H7 (cell line): Measurements from ENCODE around the gene GRID2. TPM values are rescaled to one million over a fixed set of nuclear protein-coding genes. Genes with fewer than 3 reads are reported as not detected.
"Not testable (repeated sequence)": the region's sequence is repeated elsewhere in the genome, so short reads cannot be mapped to it uniquely, and the experiment has no call there.

ENCODE experiments used
- DNase-seq: peaks from one replicate; pipeline ENCODE4 v3.0.0; 2012
- H3K27me3 ChIP-seq: 2 replicates; pipeline ENCODE4 v1.6.0; 2011; ENCODE audit warnings: mild to moderate bottlenecking, low read length; ENCODE audit not compliant: control insufficient read depth, insufficient read depth
- H3K36me3 ChIP-seq: replicated peaks from 2 replicates; pipeline ENCODE4 v1.5.1; 2011; ENCODE audit warnings: low read length; ENCODE audit not compliant: control insufficient read depth, insufficient read depth
- H3K4me3 ChIP-seq: 2 replicates; pipeline ENCODE4 v1.5.1; 2011; ENCODE audit warnings: low read depth, mild to moderate bottlenecking, control low read depth, low read length, moderate library complexity; ENCODE audit not compliant: insufficient read depth
- total RNA-seq: library from RNA; depleted of rRNA; stranded (reverse); fragments of >200 nt; shearing (Covaris generic); gene quantifications from 2 replicates; pipeline ENCODE4 v1.2.3, GENCODE V29; 2014

Gene GRID2
- total RNA-seq, 1 experiment from 2014 or later = 19.1 TPM

- no peak overlapping the region for H3K4me3 ChIP-seq
- no peak for DNase-seq
- no peaks in the 10 kb centered on the region for H3K36me3 ChIP-seq
- no peaks in the 10 kb centered on the region for H3K27me3 ChIP-seq
Measured at GRCh38 chr4:93216646-93217045, 912.9 kb downstream of the GRID2 start.

GRCh38 chr4:93217431-93217830 lies 913.7 kb downstream of the GRID2 start:
- Histone ChIP-seq H3K4me3 (no peak overlapping the region), H3K27me3 (no peaks in the 10 kb centered on the region), H3K36me3 (no peaks in the 10 kb centered on the region)
- no peak for DNase-seq

GRCh38 chr4:93221771-93222170 lies 918.0 kb downstream of the GRID2 start:
- H3K27me3 ChIP-seq = no peaks in the 10 kb centered on the region
- H3K36me3 ChIP-seq = peaks cover 2% of the 10 kb centered on the region
- H3K4me3 ChIP-seq = no peak overlapping the region
- no peak for DNase-seq

DNA sequence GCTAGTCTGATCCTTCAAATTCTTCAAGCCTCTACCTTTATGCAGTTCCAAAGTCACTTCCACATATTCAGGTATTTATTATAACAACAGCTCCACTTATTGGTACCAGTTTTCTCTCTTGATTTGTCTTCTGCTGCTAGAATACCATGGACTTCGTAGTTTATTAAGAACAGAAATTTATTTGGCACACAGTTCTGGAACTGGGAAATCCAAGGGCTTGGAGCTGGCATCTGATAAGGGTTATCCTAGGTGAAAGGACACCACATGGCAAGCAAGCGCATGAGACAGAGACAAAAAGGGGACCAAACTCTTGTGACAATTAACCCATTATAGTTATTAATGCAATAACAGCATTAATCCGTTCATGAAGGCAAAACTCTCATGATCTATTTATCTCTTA lies 924.3 kb downstream of the GRID2 start:
- Histone ChIP-seq H3K36me3 (peaks cover 2% of the 10 kb centered on the region), H3K4me3 (no peak overlapping the region), H3K27me3 (no peaks in the 10 kb centered on the region)
- no peak for DNase-seq

DNA sequence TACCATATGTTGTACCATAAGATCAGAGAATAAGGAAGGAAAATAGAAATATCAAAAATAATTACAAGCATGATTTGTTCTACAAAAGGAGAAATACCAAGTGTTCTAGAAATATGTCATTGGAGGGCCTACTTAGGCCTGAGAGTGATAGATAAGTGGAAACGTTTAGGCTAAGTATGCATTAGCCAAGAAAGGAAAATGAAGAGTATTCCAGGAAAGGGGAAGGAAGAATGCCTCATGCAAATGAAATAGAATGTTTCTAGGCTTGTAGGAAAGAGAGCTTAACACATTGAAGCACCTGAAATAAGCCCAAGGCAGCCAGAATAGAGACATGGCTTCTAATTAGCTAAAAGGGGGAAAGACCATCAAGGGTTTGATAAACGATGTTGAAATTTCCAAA lies 929.1 kb downstream of the GRID2 start:
- no peak overlapping the region for H3K4me3 ChIP-seq
- no peaks in the 10 kb centered on the region for H3K36me3 ChIP-seq
- DNase-seq = no peak
- no peaks in the 10 kb centered on the region for H3K27me3 ChIP-seq

DNA sequence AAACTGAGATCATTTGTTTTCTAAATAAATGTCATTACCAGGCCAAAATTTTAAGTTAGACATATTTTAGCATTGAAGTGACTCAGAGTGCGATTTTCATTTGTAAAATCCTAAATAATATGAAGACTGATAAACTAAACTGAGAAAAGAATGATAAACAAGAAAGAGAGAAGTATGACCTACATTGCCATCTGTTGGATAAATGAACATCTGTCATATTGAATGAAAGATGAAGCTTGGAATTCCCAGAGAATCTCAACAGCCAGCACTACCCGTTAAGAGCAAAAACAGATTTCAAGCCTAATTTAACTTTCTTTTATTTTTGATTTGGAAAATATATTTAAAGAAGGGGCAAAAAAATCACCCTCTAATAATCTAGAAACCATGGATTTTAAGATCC lies 933.8 kb downstream of the GRID2 start:
- Histone ChIP-seq H3K27me3 (no peaks in the 10 kb centered on the region), H3K4me3 (no peak overlapping the region), H3K36me3 (no peaks in the 10 kb centered on the region; the same call in 1 of the 2 replicates)
- DNase-seq = no peak

DNA sequence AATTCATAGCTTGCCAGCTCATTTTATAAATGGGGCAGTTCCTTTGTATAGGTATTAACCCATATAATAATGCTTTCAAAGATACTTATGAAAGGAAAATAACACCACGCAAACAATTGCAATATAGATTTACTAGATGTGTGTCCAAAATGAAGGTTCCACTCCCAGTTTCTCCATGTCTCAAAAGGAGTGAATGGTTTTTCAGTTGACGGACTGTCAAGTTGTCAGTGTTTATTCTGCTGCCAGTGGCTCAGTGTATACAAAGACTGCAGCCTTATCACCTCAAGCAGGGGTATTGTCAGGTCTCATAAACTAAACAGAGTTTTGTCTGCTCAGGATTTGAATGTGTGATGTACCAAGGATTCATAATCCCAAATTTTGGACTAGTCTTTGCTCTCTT lies 939.5 kb downstream of the GRID2 start:
- DNase-seq = no peak
- Histone ChIP-seq H3K36me3 (no peaks in the 10 kb centered on the region; the same call in 1 of the 2 replicates), H3K4me3 (no peak overlapping the region), H3K27me3 (no peaks in the 10 kb centered on the region)

GRCh38 chr4:93261207-93261606 lies 957.4 kb downstream of the GRID2 start:
- no peaks in the 10 kb centered on the region for H3K36me3 ChIP-seq
- no peak overlapping the region for H3K4me3 ChIP-seq
- no peaks in the 10 kb centered on the region for H3K27me3 ChIP-seq
- DNase-seq = no peak

DNA sequence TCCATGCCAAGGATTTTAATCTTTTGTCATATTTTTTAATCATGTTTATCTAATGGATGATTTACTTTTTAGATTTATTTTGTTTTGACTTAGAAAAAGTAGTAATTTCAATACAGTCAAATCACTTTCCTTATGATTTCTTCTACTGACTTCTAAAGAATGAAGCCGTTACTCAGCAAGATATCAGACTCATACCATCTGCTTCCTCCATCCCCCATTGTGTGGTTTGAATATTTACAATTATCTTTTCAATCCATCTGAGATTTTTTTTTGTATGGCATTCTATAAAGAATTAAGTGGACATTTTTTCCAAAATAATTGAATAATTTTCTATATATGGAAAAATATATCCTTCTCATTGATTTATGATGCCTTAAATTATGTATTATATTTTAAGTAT lies 959.4 kb downstream of the GRID2 start:
- Histone ChIP-seq H3K4me3 (no peak overlapping the region), H3K27me3 (no peaks in the 10 kb centered on the region), H3K36me3 (no peaks in the 10 kb centered on the region)
- no peak for DNase-seq

DNA sequence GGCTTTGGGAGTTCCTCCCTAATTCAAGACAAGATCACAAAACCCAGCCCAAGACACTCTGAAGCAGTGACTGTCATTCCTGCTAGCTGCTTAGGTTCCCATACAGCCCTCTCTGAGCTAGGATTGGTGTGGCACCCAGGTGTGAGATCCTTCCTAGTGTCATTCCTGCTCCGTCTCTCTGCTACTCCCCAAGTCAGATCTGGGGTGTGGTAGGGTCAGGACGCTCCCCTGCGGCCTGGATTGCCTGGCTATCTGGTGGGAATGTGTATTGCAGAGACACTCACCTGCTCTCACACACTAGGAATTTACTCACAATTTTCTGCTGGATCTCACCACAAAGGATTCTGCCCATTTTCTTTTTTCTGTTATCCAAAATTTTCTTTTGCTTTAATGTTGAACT lies 964.0 kb downstream of the GRID2 start:
- no peaks in the 10 kb centered on the region for H3K27me3 ChIP-seq
- DNase-seq = no peak
- no peak overlapping the region for H3K4me3 ChIP-seq
- no peaks in the 10 kb centered on the region for H3K36me3 ChIP-seq

DNA sequence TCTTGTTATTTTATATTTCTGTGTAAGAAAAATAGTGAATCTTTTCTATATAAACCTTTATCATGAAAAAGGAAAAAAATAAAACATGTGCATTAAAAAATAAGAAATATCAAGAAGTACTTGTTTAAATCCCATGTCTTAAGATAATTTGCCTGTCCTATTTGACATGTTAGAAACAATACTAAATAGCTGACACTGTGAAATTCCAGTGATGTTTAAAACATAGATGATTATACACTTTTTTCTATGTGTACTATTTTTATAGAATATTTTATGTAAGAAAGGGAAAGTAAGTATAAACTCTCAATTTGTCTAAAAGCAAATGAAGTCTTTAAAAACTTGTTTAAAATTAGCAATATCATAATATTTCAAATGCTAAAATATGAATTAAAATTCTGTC lies 981.6 kb downstream of the GRID2 start:
- Histone ChIP-seq H3K27me3 (no peaks in the 10 kb centered on the region), H3K4me3 (no peak overlapping the region), H3K36me3 (no peaks in the 10 kb centered on the region)
- no peak for DNase-seq

- no peak for DNase-seq
- Histone ChIP-seq H3K36me3 (no peaks in the 10 kb centered on the region), H3K27me3 (no peaks in the 10 kb centered on the region), H3K4me3 (no peak overlapping the region)
Measured at GRCh38 chr4:93289241-93289640, 985.5 kb downstream of the GRID2 start.

DNA sequence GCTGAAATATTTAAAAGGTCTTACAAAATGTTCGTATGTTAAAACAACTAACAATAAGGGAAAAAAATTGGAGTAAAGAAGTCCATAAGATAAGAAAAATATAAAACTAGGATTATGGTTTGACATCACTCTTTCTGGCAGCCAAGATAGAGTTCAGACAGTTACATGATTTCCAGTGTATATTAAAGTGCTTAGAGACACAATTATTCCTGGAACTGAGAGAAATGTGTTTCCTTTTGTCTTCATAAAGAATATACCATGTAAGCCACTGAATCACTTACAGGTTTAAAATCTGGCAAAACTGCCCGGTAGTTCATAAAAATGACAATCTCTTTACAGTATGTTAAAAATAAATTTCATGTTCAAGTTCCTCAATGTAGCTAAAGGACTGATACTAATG lies 986.1 kb downstream of the GRID2 start:
- H3K36me3 ChIP-seq = no peaks in the 10 kb centered on the region
- no peak overlapping the region for H3K4me3 ChIP-seq
- no peak for DNase-seq
- H3K27me3 ChIP-seq = no peaks in the 10 kb centered on the region

DNA sequence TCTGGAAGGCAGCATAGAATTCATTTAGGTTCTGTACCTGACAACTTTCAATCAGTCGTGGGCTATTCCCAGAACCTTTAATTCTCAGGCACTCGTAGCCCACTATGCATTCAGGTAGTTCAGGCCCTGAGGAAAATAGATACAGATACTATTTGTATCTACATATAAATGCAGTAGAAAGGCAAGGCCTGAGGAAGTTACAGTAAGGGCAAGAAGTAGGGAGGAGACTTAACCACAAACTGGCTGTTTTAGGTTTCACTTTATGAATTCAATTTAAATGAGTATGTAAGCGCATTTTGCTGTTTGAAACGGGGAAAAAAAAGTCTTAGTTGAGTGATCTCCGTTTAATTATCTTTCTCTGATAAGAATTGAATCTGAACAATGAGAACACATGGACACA lies 995.4 kb downstream of the GRID2 start:
- Histone ChIP-seq H3K4me3 (no peak overlapping the region), H3K36me3 (no peaks in the 10 kb centered on the region), H3K27me3 (no peaks in the 10 kb centered on the region)
- DNase-seq = no peak

GRCh38 chr4:93300780-93301555 lies 997.2 kb downstream of the GRID2 start:
- not testable (repeated sequence) for H3K27me3 ChIP-seq, H3K36me3 ChIP-seq, H3K4me3 ChIP-seq, DNase-seq

GRCh38 chr4:93302310-93302709 lies 998.5 kb downstream of the GRID2 start:
- DNase-seq = no peak
- Histone ChIP-seq H3K27me3 (no peaks in the 10 kb centered on the region), H3K36me3 (no peaks in the 10 kb centered on the region), H3K4me3 (no peak overlapping the region)
